Measurements from ENCODE around the gene SMIM38.
A peak's percentile ranks its signal among the peaks of the same experiment; 100 is the strongest.

The SMIM38 gene

GRCh38 chr11:69122326-69122629 is 33.5 kb upstream of the SMIM38 start:
- TF ChIP-seq, protein P1, sequence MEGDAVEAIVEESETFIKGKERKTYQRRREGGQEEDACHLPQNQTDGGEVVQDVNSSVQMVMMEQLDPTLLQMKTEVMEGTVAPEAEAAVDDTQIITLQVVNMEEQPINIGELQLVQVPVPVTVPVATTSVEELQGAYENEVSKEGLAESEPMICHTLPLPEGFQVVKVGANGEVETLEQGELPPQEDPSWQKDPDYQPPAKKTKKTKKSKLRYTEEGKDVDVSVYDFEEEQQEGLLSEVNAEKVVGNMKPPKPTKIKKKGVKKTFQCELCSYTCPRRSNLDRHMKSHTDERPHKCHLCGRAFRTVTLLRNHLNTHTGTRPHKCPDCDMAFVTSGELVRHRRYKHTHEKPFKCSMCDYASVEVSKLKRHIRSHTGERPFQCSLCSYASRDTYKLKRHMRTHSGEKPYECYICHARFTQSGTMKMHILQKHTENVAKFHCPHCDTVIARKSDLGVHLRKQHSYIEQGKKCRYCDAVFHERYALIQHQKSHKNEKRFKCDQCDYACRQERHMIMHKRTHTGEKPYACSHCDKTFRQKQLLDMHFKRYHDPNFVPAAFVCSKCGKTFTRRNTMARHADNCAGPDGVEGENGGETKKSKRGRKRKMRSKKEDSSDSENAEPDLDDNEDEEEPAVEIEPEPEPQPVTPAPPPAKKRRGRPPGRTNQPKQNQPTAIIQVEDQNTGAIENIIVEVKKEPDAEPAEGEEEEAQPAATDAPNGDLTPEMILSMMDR (conservative IDR thresholded peaks at IDR 0.05; ENCODE audit: low read depth, low read length), result no peak
- no peak for DNase-seq (ENCODE audit: low read depth)
- H3K4me3 ChIP-seq (ENCODE audit: low read depth, low read length), result no peak overlapping the region

DNA sequence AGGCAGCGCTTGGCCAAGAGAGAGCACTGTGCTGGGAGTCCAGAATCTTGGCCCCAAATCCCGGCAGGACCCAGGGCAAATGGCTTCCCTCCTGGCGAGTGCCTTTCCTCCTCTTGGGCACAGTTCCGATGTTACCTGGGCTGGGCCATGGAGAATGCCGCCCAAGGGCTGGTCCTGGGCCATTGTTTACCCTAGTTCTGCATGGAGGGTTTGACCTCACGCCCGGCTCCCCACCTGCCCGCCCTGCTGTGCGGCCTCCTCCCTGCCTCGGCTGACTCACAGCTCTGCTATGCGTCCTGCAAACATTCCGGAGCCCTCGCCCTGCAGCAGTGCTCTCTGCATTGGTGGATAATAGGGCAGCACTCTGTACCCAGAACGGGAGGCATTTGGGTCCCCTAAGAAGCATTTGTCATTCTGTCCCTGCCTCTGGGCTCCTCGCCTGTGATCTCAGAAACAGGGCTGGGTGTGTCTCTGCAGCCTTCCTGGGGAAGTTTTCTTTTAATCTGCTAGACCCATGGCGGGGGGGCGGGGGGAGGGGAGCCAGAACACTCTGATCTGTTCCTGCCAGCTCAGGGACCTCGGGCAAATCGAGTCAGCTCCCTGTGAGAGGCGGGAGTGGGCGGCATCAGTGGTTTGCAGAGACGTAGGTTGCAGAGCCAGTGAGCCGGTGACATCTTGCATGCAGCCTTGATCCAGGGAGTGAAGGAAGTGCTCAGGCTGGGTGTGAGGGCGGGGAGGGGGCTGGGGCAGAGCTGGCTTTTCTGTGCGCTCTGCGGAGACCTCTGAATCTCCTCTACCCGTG is 32.9 kb upstream of the SMIM38 start:
- H3K4me3 ChIP-seq (ENCODE audit: low read depth, low read length), result no peak overlapping the region
- TF ChIP-seq, protein P1 (conservative IDR thresholded peaks at IDR 0.05; ENCODE audit: low read depth, low read length), result no peak
- peak; percentile 76 for DNase-seq (ENCODE audit: low read depth)

GRCh38 chr11:69123593-69124545 is 31.9 kb upstream of the SMIM38 start:
- DNase-seq (ENCODE audit: low read depth), result no peak
- TF ChIP-seq, protein P1 (conservative IDR thresholded peaks at IDR 0.05; ENCODE audit: low read depth, low read length), result no peak
- H3K4me3 ChIP-seq (ENCODE audit: low read depth, low read length), result no peak overlapping the region

DNA sequence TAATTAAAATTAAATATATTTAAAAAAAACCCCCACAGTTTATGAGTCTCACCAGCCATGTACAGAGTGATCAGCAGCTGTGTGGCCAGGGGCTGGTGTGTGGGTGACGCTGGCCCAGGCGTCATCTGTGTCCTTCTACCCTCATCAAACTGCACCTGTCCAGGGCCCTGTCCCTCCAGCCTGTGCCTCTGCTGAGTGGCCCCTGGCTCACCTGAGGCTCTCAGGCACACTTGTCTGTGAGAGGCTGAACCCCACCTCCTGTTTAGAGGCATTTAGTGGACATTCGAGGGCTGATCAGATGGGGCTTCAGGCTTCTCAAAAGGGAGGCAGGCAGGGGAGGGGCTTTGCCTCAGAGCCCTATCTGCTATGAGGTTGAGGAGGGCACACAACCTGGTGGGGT is 29.9 kb upstream of the SMIM38 start:
- TF ChIP-seq, protein P1 (conservative IDR thresholded peaks at IDR 0.05; ENCODE audit: low read depth, low read length), result no peak

GRCh38 chr11:69126286-69126685 is 29.4 kb upstream of the SMIM38 start:
- no peak for DNase-seq (ENCODE audit: low read depth)
- H3K4me3 ChIP-seq (ENCODE audit: low read depth, low read length), result no peak overlapping the region
- TF ChIP-seq, protein P1 (conservative IDR thresholded peaks at IDR 0.05; ENCODE audit: low read depth, low read length), result no peak

More for the DNA sequence above, 29.9 kb upstream of the SMIM38 start:
- no peak for DNase-seq (ENCODE audit: low read depth)
- H3K4me3 ChIP-seq (ENCODE audit: low read depth, low read length), result no peak overlapping the region

- TF ChIP-seq, protein P1 (conservative IDR thresholded peaks at IDR 0.05; ENCODE audit: low read depth, low read length), result no peak
- no peak for DNase-seq (ENCODE audit: low read depth)
- no peak overlapping the region for H3K4me3 ChIP-seq (ENCODE audit: low read depth, low read length)
Measured at GRCh38 chr11:69127081-69127850, 28.5 kb upstream of the SMIM38 start.

Data from choroid plexus epithelial cell (primary cell).